IPS-NIHi7 (cell line): Measurements from ENCODE around the gene SUMO3.
A peak's percentile ranks its signal among the peaks of the same experiment; 100 is the strongest.

Experiments used
- DNase-seq: peaks from one replicate; pipeline ENCODE4 v3.0.0; 2012; ENCODE audit warnings: mixed read lengths; ENCODE audit errors: extremely low spot score

SUMO3 gene

DNA sequence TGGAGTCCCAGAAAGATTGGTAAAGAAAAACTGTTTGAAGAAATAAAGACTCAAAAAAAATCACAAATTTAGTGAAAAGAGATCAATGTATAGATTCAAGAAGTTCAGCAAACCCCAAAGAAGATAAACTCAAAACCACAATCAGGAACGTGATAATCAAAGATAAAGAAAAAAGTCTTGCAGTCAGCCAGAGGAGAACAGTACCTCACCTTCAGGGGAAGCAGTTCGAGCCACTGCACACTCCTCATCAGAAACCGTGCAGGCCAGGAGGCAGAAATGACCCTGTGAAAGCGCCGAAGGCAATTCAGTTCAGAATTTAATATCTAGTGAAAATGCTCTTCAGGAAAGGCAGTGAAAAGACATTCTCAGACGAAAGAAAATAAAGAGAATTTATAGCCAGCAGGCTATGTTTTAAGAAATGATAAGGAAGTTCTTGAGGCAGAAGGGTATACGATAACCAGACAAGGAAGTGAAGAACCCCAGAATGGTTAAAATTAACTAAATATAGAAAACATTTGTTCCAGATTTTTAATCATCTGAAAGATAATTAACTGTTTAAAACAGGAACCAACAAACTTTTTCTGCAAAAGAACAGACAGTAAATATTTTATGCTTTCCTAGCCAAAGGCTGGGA, 13.5 kb upstream of the SUMO3 start:
- DNase-seq, result no peak

- no peak for DNase-seq
Observed at GRCh38 chr21:44829507-44830092, 11.7 kb upstream of the SUMO3 start.

- no peak for DNase-seq
Observed at GRCh38 chr21:44828362-44829056, 10.6 kb upstream of the SUMO3 start.

GRCh38 chr21:44823179-44823660, 5.4 kb upstream of the SUMO3 start:
- no peak for DNase-seq

DNA sequence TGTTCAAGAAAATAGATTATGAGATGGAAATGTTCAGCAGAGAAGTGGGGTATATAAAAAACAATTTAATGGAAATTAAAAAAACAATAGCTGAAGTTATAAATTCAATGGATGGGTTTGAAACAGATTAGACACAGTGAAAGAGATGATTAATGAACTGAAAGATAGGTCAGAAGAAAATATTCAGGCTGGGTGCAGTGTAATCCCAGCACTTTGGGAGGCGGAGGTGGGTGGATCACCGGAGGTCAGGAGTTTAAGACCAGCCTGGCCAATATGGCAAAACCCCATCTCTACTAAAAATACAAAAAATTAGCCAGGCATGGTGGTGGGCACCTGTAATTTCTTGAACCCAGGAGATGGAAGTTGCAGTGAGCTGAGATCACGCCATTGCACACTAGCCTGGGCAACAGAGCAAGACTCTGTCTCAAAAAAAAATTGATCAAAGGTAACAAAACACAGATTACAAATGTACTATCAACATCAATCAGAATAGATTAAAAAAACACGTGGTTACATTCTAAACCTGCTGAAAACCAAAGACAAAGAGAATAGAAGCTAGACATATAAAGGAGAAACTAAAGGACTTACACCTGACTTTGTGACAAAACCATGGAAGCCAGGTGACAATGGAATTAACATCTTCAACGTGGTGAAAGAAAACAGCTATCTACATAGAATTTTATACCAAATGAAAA, 4.8 kb upstream of the SUMO3 start:
- no peak for DNase-seq

DNA sequence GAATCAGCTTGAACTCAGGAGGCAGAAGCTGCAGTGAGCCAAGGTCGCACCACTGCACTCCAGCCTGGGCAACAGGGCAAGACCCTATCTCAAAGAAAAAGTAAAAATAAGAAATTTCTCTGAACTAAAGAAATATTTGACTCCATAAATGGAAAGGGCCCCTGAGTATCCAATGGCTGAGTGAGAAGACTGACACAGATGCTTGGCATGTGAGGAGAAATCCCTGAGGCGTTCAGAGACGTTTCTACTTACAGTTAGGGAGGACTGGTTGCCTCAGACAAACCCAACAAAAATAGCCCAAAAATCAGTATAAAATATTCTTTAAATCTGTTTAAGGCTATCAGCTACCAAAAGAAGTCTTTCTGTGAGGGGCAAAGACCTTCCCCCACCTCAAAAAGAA, 3.0 kb upstream of the SUMO3 start:
- no peak for DNase-seq

- no peak for DNase-seq
Observed at GRCh38 chr21:44819283-44820243, 1.7 kb upstream of the SUMO3 start.

GRCh38 chr21:44818640-44819011, 764 bp upstream of the SUMO3 start:
- no peak for DNase-seq

- DNase-seq, result peak; percentile 97
Observed at GRCh38 chr21:44817506-44817880, 369 bp downstream of the SUMO3 start.

GRCh38 chr21:44816761-44817505, 929 bp downstream of the SUMO3 start:
- no peak for DNase-seq

- DNase-seq, result no peak
Observed at GRCh38 chr21:44815852-44816628, 1.8 kb downstream of the SUMO3 start.

DNA sequence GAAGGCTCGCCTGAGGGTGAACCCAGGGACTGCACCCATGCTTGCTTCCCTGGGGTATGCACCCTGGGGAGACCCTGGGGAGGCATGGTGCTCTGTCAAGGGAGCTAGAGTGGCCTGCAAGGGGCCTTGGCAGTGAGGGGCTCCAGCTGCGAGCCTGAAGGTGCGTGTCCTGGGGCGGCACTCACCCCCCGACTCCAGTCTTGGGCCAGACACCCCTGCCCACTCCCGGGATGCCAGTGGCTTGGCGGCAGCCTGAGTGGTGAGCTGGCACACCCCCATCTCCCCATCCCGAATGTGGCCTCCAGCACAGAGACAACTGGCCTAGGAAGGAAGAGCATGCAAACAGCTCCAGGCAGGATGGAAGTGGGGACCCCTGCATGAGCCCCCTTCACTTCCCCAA, 2.6 kb downstream of the SUMO3 start:
- no peak for DNase-seq

DNA sequence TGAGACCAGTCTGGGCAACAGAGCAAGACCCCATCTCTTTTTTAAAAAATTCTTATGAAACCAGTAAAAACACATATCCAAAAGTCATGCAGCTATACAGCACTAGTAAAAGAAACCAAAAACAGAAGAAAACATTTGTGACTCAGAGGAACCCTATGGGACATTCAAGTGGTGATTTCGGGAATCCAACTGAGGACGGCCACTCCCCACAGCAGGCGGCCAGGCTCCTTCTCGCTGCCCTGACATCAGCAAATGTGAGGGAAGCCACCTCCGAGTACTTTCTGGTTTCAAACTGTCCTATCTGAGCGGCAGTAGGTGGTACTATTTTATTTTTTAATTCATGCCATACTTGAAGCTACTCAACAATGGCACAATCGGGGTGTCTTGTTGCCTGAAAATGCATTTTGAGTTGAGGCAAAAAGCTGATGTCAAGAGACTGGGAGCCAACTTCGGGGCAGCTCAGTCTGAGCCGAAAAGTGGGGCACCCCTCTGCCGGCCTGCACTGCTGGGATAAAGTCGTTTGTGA, 3.3 kb downstream of the SUMO3 start:
- no peak for DNase-seq

DNA sequence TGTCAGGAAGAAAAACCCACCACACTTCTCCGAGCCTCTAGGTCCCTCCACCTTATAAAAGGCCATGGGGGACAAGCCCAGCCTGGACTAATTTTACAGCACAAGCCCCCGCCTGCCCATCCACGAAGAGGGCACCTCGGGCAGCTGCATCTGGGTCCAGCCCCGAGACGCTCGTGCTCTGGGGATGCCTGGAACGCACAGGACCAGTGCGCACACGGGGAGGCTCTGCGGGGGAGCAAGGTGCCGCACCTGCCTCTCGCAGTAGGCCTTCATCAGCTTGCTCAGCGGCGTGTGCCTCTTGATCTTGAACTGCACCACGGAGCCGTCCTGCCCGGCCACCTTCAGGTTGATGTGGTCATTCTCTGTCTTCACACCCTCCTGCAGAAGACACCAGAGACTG, 4.1 kb downstream of the SUMO3 start:
- DNase-seq, result no peak

GRCh38 chr21:44813149-44813548, 4.7 kb downstream of the SUMO3 start:
- no peak for DNase-seq

GRCh38 chr21:44812640-44813039, 5.2 kb downstream of the SUMO3 start:
- no peak for DNase-seq

GRCh38 chr21:44810779-44811178, 7.1 kb downstream of the SUMO3 start:
- no peak for DNase-seq

- DNase-seq, result no peak
Observed at GRCh38 chr21:44805859-44806258, 12.0 kb downstream of the SUMO3 start.

- no peak for DNase-seq
Observed at GRCh38 chr21:44805226-44805625, 12.6 kb downstream of the SUMO3 start.

DNA sequence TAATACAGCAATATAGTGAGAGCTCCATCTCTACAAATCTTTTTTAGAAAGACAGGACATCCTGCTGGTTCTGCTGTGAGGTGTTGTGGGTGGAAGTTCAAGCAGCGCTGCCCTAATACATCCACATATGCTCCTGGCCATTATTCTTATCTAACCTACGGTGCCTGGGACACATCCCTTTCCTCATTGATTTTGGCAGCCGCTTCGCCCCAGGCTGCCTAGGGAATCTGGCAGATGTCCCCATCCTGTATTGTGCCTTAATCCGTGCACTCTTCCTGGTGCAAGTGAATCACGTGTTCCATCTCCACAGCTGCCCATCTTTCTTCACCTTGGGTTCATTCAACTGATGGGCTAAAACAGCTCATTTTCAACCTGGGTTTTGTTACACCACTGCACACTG, 13.1 kb downstream of the SUMO3 start:
- no peak for DNase-seq
